Measurements from ENCODE around the gene SIAH2. TPM values are rescaled to one million over a fixed set of nuclear protein-coding genes. Genes with fewer than 3 reads are reported as not detected.

SIAH2 gene
- total RNA-seq, 2 donors from 2014 or later, result 42.8 to 92.4 TPM

GRCh38 chr3:150721285-150722130 is 41.5 kb downstream of the SIAH2 start:
- no peaks in the 10 kb centered on the region for H3K27me3 Mint-ChIP-seq
- ATAC-seq (replicated peaks), result peak; percentile 54
- no peaks in the 10 kb centered on the region for H3K36me3 Mint-ChIP-seq (ENCODE audit: low read depth)
- H3K4me3 Mint-ChIP-seq, result peak overlapping the region; percentile 11
- H3K4me1 Mint-ChIP-seq, result peaks cover 22% of the 10 kb centered on the region
- H3K27ac Mint-ChIP-seq, result no peak overlapping the region
- H3K9me3 Mint-ChIP-seq, result no peaks in the 10 kb centered on the region

- Mint-ChIP-seq H3K4me3 (no peak overlapping the region), H3K27me3 (no peaks in the 10 kb centered on the region), H3K36me3 (ENCODE audit: low read depth) (no peaks in the 10 kb centered on the region), H3K4me1 (peaks cover 22% of the 10 kb centered on the region), H3K27ac (no peak overlapping the region), H3K9me3 (no peaks in the 10 kb centered on the region)
- no peak for ATAC-seq (replicated peaks)
Measured at GRCh38 chr3:150720444-150720843, 42.5 kb downstream of the SIAH2 start.

- Mint-ChIP-seq H3K36me3 (ENCODE audit: low read depth) (peaks cover 26% of the 10 kb centered on the region), H3K27me3 (no peaks in the 10 kb centered on the region), H3K4me3 (peak overlapping the region; percentile 29), H3K9me3 (peaks cover 14% of the 10 kb centered on the region), H3K4me1 (peaks cover 15% of the 10 kb centered on the region), H3K27ac (peak overlapping the region; percentile 54)
- ATAC-seq (replicated peaks), result peak; percentile 97
Measured at GRCh38 chr3:150710097-150710496, 52.9 kb downstream of the SIAH2 start.

GRCh38 chr3:150703756-150704344 is 59.1 kb downstream of the SIAH2 start, which contains the start of gene ERICH6:
Gene ERICH6, minus strand, starts transcription at chr3:150703920. Its CDS starts 22 bp downstream, at chr3:150703898.
- H3K4me1 Mint-ChIP-seq, result peaks cover 14% of the 10 kb centered on the region
- peak; percentile 97 for ATAC-seq (replicated peaks)

GRCh38 chr3:150703299-150703755 is 59.6 kb downstream of the SIAH2 start:
- Mint-ChIP-seq H3K36me3 (ENCODE audit: low read depth) (peaks cover 6% of the 10 kb centered on the region), H3K27me3 (no peaks in the 10 kb centered on the region)

More at GRCh38 chr3:150703756-150704344, 59.1 kb downstream of the SIAH2 start, which contains the start of gene ERICH6:
- Mint-ChIP-seq H3K4me3 (peak within 1 kb of the TSS; percentile 95), H3K36me3 (ENCODE audit: low read depth) (peaks cover 11% of the 10 kb centered on the region), H3K27ac (peak within 1 kb of the TSS; percentile 99), H3K27me3 (no peaks in the 10 kb centered on the region), H3K9me3 (no peaks in the 10 kb centered on the region)

GRCh38 chr3:150699068-150699639 is 63.8 kb downstream of the SIAH2 start:
- Mint-ChIP-seq H3K9me3 (no peaks in the 10 kb centered on the region), H3K27me3 (no peaks in the 10 kb centered on the region), H3K36me3 (ENCODE audit: low read depth) (peaks cover 6% of the 10 kb centered on the region), H3K4me1 (peaks cover 5% of the 10 kb centered on the region), H3K27ac (no peak overlapping the region), H3K4me3 (no peak overlapping the region)
- ATAC-seq (replicated peaks), result no peak

More at GRCh38 chr3:150703299-150703755, 59.6 kb downstream of the SIAH2 start:
- peaks cover 14% of the 10 kb centered on the region for H3K4me1 Mint-ChIP-seq
- peak; percentile 66 for ATAC-seq (replicated peaks)
- peak overlapping the region; percentile 99 for H3K27ac Mint-ChIP-seq
- no peaks in the 10 kb centered on the region for H3K9me3 Mint-ChIP-seq
- H3K4me3 Mint-ChIP-seq, result peak overlapping the region; percentile 95

- no peak overlapping the region for H3K27ac Mint-ChIP-seq
- H3K4me1 Mint-ChIP-seq, result no peaks in the 10 kb centered on the region
- no peak overlapping the region for H3K4me3 Mint-ChIP-seq
- H3K27me3 Mint-ChIP-seq, result no peaks in the 10 kb centered on the region
- H3K36me3 Mint-ChIP-seq (ENCODE audit: low read depth), result no peaks in the 10 kb centered on the region
- no peaks in the 10 kb centered on the region for H3K9me3 Mint-ChIP-seq
- no peak for ATAC-seq (replicated peaks)
Measured at GRCh38 chr3:150697646-150698045, 65.3 kb downstream of the SIAH2 start.

- no peak for ATAC-seq (replicated peaks)
- H3K4me1 Mint-ChIP-seq, result no peaks in the 10 kb centered on the region
Measured at GRCh38 chr3:150691414-150692040, 71.4 kb downstream of the SIAH2 start.

More at GRCh38 chr3:150691414-150692040, 71.4 kb downstream of the SIAH2 start:
- no peaks in the 10 kb centered on the region for H3K36me3 Mint-ChIP-seq (ENCODE audit: low read depth)
- H3K9me3 Mint-ChIP-seq, result no peaks in the 10 kb centered on the region
- H3K27me3 Mint-ChIP-seq, result no peaks in the 10 kb centered on the region
- H3K4me3 Mint-ChIP-seq, result no peak overlapping the region
- H3K27ac Mint-ChIP-seq, result no peak overlapping the region

Other genes with a start within 250 kb of the SIAH2 start
- 100 to 1,000 TPM in 1 of 2 donors, 10 to 100 TPM in 1; 71.4 to 107 TPM for gene SERP1, start 216.7 kb downstream of the SIAH2 start, total RNA-seq
- gene EIF2A, start 216.4 kb downstream of the SIAH2 start, total RNA-seq, result 100 to 1,000 TPM; 126 to 139 TPM
- gene SELENOT, start 159.8 kb downstream of the SIAH2 start, total RNA-seq, result 100 to 1,000 TPM; 111 to 144 TPM
- gene ERICH6, start 59.2 kb downstream of the SIAH2 start, total RNA-seq, result under 1 TPM in 1 of 2 donors, not detected in 1; 0.21 TPM
- not detected for gene MINDY4B, start 142.3 kb upstream of the SIAH2 start, total RNA-seq
- not detected for gene CLRN1, start 209.6 kb upstream of the SIAH2 start, total RNA-seq